VCaP (cell line): ENCODE data around the gene TXNL4A.

Source experiments
- H3K27ac ChIP-seq: fragments of 450-650 bp; 2 replicates; pipeline ENCODE4 v1.5.1; 2017
- CTCF ChIP-seq: fragments of 450-650 bp; conservative IDR thresholded peaks from 2 replicates; pipeline ENCODE4 v1.5.1; 2017; ENCODE audit warnings: mild to moderate bottlenecking, moderate library complexity

The TXNL4A gene

DNA sequence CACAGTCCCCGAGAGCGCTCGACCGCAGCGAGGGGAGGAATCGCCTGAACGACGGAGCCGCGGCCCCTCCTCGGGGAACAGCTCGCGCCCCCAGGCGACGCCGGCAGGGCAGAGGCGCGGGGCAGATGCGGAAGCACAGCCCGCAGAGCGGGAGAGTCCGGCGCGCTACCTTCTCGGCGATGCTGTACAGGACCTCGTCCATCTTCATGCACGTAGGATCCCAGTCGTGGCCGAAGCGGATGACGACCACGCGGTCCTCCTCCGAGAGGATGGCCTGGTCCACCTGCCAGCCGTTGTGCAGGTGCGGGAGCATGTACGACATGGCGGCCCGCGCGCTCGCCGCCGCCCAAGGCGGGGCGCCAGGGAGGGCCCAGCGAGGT is 302 bp downstream of the TXNL4A start:
- TF ChIP-seq CTCF = peak; percentile 22; the same call in 1 of the 2 replicates
- peak overlapping the region; percentile 93 for H3K27ac ChIP-seq

DNA sequence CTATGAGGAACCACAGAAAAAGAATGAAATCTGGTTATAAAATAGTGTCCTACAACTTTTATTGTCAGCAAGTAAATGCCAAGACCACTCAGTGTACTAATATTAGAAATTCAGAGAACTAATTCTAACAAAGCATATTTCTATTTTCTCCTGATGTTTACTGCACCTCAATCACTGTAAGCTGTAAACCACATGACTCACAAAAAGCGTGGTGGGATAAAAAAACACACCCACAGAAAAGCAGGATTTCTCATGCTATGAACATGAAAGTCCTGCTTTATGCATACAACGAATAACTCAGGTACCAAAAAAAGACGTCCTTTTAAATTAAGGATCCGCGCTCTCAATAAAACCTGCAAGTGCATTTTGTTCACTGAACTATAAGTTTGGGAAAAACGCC is 797 bp downstream of the TXNL4A start:
- no peak for TF ChIP-seq CTCF
- H3K27ac ChIP-seq = peak overlapping the region; percentile 93

DNA sequence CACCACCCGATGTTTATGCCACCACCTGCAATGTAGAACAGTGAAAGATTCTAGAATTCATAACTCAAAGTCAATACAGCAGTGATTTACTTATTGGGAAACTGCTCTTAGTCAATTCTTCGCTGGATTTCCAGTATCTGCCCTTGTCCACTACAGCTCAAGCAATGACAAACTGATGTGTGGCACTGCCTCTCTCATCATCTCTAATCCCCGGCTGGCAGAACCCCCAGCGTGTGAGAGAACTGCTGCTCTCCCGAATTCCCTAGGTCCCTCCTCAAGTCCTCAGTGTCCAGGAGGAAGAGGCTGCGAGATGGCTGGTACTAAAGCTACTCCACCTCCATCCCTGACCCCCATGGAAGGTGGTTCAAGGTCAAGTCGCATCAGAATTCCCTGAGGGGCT is 1.6 kb downstream of the TXNL4A start:
- peak overlapping the region; percentile 93; the same call in 1 of the 2 replicates for H3K27ac ChIP-seq
- no peak for TF ChIP-seq CTCF

DNA sequence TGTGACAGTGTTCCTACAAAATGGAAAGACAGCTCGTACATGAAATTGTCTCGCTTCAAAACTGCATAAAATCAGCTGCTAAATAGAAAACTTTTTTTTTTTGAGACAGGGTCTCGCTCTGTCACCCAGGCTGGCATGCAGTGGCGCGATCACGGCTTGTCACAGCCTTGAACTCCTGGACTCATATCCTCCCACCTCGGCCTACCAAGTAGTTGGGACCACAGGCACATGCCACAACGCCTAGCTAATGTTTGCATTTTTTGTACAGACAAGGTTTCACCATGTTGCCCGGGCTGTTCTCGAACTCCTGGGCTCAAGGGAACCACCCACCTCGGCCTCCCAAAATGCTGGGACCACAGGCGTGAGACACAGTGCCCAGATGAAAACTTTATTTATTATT is 3.2 kb downstream of the TXNL4A start:
- no peak overlapping the region for H3K27ac ChIP-seq
- TF ChIP-seq CTCF = no peak

DNA sequence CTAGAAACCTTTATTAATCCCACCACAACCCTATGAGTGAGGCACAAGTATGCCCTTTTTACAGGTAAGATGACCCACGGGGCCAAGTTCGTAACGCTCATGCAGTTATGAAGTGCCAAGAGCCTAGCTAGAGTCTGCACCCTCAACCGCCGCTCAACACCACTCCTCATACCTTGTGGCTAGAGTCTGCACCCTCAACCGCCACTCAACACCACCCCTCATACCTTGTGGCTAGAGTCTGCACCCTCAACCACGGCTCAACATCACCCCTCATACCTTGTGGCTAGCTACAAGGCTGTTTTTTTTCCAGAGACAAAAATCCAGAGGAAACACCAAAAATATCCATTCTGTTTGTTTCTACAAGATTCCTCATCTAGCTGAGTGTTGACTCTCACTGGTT is 4.6 kb downstream of the TXNL4A start:
- TF ChIP-seq CTCF = no peak
- no peak overlapping the region for H3K27ac ChIP-seq

DNA sequence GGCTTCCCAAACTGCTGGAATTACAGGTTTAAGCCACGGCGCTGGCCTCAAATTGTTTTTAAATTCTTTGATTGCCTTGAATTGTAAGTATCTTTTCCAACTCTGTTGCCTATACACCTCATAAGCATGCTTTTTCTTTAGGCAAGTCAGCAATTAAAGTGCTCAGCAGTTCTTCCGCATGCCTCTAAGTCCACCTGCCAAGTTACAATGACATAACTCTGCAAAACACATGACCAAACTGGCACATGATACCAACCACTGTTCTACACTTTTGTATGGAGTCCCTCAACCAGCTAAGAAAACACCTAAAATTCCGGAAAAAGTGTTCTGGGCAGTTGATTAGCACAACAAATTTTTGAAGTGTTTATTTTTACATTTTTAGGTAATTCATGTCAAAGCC is 5.1 kb downstream of the TXNL4A start:
- no peak for TF ChIP-seq CTCF
- no peak overlapping the region for H3K27ac ChIP-seq

GRCh38 chr18:79982736-79983135 is 5.6 kb downstream of the TXNL4A start:
- TF ChIP-seq CTCF = no peak

DNA sequence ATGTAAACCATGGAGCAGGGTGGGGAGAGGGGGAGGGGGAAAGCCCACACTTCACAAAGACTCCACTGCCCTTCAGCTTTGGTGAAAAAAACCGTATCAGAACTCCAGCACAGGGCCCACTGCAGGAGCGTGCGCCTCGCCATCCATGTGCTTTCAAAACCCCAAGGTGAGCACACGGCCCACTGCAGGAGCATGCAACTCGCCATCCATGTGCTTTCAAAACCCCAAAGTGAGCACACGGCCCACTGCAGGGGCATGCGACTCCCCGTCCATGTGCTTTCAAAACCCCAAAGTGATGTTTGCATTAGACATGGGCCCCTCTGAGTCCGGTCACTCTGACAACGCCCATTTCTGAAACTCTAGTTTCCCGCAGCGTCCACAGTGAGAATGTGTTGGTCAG is 7.8 kb downstream of the TXNL4A start:
- TF ChIP-seq CTCF = no peak
- H3K27ac ChIP-seq = peak overlapping the region; percentile 30

More at GRCh38 chr18:79982736-79983135, 5.6 kb downstream of the TXNL4A start:
- H3K27ac ChIP-seq = 0 out of 2 replicates have a peak overlapping the region, but pooled peaks have one; percentile 30
